Upper lobe of left lung (tissue), 4 donors: ENCODE measurements around the gene ASCC3.

Source experiments
- EP300 ChIP-seq, 4 donors: sonication (generic); formaldehyde crosslinking; IDR thresholded peaks; one replicate each; pipeline ENCODE4 v1.5.1; 2017; ENCODE audit warnings: antibody characterized with exemption in 4 of 4, control low read depth in 2 of 4
- POLR2A ChIP-seq, 4 donors: fragments of 450-650 bp; IDR thresholded peaks; one replicate each; pipeline ENCODE4 v1.5.1; 2016 to 2017; ENCODE audit warnings: antibody characterized with exemption in 4 of 4, mild to moderate bottlenecking in 2 of 4
- TF ChIP-seq, protein P1 (sequence below), 6 experiments: fragments of 450-650 bp in 4 of 6; fragments of 200-600 bp in 2 of 6; sonication (generic) in 2 of 6; IDR thresholded peaks; one replicate each; pipeline ENCODE4 v1.5.1; 2016 to 2019; ENCODE audit warnings: antibody characterized with exemption in 6 of 6

DNA sequence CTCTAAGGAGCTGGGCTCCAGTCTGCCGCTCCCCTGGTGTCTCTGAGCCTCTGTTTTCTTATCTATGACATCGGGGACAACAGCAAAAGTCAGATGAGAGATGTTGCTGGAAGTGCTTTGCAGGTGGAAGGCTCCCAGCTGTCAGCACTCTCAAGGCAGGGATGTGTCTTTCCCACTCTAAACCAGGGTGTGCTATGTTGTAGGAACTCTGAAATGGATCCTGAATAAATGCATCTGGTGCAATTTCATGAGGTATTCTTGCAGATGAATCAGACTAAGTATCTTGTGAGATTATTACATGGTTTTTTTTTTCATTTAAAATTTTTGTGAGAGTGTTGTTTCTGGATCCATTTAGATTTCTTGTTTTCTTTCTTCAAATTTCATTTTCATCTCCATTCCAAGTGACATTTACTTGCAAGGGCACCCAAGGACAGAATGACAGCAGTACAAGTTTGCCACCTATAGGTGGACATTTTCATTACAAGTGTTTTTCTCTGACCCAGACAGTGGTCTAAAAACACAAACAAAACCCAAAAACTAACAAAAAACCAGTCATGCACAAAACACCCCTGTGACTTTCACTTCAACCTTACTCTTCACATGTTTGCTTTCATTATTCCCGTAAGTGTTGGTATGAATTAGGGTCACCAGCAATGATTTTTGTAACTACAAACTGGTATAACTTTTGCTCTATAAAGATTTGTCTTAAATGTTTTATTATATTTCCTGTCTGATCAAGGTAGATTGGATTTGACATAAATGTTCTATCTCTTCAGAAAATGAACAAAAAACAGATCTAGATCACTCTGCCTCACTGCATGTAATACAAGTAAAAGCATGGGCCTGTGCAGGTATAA lies 401.7 kb downstream of the ASCC3 start:
- TF ChIP-seq, protein P1, sequence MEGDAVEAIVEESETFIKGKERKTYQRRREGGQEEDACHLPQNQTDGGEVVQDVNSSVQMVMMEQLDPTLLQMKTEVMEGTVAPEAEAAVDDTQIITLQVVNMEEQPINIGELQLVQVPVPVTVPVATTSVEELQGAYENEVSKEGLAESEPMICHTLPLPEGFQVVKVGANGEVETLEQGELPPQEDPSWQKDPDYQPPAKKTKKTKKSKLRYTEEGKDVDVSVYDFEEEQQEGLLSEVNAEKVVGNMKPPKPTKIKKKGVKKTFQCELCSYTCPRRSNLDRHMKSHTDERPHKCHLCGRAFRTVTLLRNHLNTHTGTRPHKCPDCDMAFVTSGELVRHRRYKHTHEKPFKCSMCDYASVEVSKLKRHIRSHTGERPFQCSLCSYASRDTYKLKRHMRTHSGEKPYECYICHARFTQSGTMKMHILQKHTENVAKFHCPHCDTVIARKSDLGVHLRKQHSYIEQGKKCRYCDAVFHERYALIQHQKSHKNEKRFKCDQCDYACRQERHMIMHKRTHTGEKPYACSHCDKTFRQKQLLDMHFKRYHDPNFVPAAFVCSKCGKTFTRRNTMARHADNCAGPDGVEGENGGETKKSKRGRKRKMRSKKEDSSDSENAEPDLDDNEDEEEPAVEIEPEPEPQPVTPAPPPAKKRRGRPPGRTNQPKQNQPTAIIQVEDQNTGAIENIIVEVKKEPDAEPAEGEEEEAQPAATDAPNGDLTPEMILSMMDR (IDR thresholded peaks at IDR 0.05), result peak; percentile 13 to 67 (median 48)
- TF ChIP-seq POLR2A (IDR thresholded peaks at IDR 0.05) (no peak), EP300 (IDR thresholded peaks at IDR 0.05) (no peak)
